Stimulated activated CD4-positive, alpha-beta T cell treated with anti-CD3 and anti-CD28 coated beads, Interleukin-2, amount 100 ng/mL, for 4 hours (primary cell): Measurements from ENCODE around the gene MED13L.

ENCODE experiments used
- DNase-seq: peaks from one replicate; pipeline ENCODE4 v3.0.0-alpha.2; 2020; ENCODE audit warnings: low read depth

The MED13L gene

DNA sequence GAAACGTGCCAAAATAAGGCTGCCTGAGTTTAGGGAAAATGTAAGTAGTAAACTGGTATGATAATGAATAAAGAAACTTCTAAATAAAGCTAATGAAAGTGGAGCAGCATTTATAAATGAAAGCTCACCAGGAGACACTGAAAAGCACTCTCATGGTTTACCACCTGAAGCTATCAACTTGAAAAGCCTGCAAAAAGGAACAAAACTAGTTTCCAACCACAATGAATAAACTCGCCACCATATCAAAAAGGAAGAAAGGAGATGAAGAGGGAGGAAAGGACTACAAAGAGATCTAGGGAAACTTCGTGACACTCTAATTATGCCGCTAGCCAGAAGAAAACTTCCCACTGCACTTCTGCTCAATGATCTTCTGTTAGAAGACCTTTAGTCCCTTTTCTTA lies 66.7 kb downstream of the MED13L start:
- DNase-seq: no peak

GRCh38 chr12:116210131-116210530 lies 67.4 kb downstream of the MED13L start:
- no peak for DNase-seq

- no peak for DNase-seq
These were observed 68.0 kb downstream of the MED13L start for GRCh38 chr12:116209503-116209902.

DNA sequence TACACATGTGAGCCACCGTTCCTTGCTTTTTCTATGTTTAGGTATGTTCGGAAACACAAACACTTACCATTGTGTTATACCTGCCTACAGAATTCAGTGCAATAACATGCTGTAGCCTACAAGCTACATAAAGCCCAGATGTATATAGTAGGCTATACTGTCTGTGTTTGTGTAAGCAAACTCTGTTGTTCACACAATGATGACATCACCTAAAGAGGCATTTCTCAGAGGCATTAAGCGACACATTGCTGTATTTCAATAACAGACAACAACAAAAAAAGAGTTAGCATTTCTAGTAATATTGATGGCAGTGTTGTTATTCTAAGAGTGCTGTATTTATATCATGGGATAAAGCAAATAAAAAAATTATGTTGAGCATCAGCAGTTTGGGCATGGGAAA lies 70.2 kb downstream of the MED13L start:
- DNase-seq: no peak

- no peak for DNase-seq
These were observed 70.7 kb downstream of the MED13L start for GRCh38 chr12:116206828-116207227.

DNA sequence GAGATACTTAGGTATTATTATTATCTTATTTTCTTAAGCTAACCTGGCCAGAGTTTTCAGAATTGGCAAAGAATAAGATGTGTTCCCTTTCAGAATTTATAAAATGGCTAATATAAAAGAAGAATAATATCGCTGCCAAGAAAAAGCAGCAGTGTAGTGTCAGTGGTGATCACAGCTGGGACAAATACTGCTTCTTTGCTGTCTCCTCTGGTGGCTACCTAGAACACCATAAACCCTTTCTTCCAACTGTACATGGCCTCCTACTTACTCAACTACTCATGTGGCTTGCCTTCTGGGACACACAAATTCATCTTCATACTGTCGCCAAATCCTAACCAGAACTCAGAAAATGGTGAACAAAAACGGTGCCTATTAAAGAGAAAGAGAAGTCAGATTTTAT lies 72.7 kb downstream of the MED13L start:
- DNase-seq: no peak

DNA sequence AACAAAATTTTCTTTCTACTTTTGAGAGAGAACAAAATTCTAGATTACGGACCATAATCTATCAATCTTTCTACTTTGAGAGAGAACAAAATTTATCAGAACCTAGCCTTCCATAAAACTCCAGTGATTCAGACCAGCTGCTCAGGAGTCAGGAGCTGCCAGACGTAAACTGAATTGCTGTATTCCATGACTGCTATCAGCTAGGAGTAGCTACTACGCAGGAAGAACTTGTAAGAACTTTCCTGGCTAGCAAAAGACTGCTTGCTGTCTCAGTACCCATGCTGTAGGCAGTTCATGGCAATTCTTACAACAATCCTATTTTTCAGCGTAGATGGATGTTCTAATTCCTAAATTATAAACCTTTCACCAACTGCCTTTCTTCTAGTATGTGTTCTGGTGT lies 73.3 kb downstream of the MED13L start:
- DNase-seq: no peak

- DNase-seq: no peak
These were observed 74.6 kb downstream of the MED13L start for GRCh38 chr12:116202940-116203339.

DNA sequence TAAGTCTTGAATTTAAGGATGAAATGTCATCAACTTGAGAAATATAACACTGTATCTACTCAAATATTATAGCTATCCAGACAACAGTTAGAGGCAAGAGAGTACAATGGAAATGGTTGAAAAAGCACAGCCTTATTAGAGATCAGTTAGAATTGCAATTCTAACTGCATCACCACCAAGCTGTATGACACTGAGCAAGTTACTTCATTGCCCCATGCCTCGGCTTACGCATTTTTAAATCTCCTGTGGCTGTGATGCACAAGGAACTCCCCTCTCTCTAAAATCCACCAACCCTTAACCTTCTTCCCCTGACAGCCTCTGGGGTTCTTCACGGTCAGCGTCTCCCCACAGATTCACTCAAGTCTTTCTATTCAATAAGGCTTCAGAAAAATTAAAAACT lies 75.1 kb downstream of the MED13L start:
- no peak for DNase-seq

DNA sequence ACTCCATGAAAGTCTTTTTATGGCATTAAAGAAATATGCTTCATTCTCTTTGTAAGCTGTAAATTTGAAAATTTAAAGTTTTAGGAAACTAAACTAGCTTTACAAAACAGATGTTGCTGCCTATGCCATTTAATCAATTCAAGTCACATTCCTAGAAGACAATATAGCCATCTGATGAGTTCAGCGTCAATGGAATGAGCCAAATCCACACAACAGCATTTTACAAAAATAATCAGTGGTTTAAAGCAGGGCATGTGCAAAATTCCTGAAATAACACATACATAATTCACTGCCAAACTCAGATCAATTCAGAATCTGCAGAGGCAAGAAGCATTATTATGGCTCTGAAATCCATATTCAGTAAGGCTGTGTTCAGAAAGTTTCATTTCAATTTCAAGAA lies 75.6 kb downstream of the MED13L start:
- DNase-seq: no peak

GRCh38 chr12:116201359-116201758 lies 76.1 kb downstream of the MED13L start:
- no peak for DNase-seq

GRCh38 chr12:116200812-116201211 lies 76.7 kb downstream of the MED13L start:
- DNase-seq: no peak

DNA sequence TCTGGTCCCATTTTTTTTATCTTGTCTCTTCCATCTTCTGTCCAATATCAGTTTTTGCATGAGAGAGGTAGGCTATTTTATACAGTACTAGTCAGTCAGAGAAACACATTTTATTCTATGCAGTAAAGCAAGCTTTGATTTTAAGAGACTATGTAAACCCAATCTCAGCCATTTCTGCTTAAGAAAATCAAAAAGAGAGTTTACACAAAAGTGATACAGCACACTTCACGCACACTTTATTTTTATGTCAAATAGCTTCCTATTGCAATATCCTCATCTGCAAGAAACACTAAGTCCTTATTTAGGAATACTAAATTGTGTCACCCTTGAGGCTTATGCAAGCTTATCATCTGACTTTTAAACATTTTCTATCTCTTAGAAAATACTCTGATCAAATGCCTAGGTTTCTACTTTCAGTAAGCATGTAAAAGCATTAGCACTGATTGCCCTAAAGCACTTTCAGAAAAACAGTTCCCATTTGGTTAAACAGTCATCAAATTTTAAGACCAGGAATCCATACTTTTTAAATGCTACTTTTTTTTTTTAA lies 78.3 kb downstream of the MED13L start:
- no peak for DNase-seq

GRCh38 chr12:116196752-116197718 lies 80.5 kb downstream of the MED13L start:
- DNase-seq: no peak

DNA sequence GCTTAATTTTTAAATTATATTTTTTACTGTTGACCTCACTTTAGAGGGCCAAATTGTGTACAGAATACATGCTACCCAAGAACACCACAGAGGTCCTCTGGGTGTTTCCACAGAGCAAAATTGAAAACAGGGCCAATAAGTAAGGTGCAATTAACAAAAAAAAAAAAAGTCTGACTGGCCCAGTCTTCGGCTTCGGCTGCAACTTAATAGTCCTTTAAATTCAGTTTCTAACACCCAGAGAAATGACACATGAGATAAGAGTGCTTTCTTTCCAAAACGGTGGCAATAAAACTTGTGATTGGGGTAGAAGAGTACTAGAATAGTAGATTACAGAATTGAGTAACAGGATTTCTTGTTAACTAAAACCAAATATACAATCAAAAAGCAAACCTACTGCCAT lies 81.3 kb downstream of the MED13L start:
- DNase-seq: no peak

- DNase-seq: peak; percentile 46
These were observed 82.5 kb downstream of the MED13L start for GRCh38 chr12:116194935-116195431.

DNA sequence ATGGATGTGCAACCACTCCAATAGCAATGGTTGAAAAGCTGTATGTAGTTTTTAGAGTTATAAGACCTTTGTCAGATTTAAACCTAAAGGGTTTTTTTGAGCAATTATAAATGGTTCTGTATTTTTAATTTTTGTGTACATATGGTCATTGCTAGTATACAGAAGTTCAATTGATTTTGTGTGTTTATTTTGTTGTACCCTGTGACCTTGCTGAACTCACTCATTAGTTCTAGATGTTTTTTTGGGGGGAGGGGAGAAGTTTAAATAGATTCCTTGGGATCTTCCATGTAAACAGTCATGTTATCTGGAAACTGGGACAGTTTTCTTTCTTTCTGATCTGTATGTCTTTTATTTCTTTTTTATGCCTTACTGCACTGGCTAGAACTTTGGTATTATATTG lies 87.8 kb downstream of the MED13L start:
- DNase-seq: no peak

DNA sequence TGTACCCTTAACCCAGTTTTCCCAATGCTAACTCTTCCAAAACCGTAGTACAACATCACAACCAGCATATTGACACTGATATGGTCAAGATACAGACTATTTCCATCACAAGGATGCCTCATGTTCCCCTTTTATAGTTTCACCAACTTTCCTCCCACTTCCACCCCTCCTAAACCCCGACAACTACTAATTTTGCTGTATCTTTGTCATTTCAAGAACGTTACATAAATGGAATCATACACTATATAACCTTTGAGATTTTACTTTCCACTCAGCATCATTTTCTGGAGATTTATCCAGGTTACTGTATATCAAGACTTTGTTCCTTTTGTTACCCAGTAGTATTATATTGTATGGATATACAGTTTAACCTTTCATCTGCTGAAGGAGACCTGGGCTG lies 88.9 kb downstream of the MED13L start:
- DNase-seq: no peak

- no peak for DNase-seq
These were observed 90.4 kb downstream of the MED13L start for GRCh38 chr12:116187151-116187511.

DNA sequence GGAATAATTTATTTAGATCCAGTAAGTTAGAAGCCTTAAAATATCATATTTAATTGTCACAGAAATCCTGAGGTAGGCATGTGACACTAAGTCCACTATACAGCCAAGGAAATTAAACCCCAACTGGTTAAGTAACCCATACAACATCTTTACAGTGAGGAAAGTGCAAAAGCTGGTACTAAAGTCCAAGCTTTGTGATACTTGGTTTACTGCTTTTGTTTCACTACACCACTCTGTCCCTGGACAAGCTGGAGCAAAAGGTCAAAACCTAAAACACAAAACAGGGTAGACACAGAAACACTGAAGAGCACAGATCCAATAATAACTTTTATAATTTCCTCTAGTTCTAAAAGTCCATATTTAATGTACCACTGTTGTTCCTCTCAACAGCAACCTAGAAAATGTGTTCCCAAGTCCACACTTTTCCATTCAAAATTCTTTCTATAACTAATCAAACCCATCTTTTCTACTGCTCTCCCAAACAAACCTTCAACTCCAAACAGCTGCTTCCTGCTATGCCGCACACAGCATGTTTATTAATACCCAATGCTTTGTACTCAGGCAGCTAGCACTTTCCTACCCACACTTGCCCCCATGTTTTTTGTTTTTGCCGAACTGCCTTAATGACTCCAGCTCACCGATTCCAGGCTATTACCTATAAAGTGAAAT lies 90.9 kb downstream of the MED13L start:
- DNase-seq: no peak

GRCh38 chr12:116184763-116185162 lies 92.7 kb downstream of the MED13L start:
- DNase-seq: no peak

DNA sequence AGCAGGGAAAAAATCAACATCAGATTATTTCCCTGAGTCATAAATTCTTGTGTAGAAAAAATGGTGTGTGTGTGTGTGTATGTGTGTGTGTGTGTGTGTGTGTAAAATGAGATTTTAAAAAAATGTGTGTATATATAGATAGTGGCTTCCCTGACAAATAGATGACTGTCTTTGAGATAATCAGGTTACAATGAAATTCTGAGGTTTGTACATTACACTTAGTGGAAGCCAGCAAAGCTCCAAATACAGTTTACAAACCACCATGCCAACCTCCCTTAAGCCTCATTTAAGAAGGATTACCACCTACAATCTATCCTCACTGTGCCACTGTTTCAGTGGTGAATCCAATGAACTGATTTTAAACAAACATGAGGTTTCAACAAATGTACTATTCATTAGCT lies 93.8 kb downstream of the MED13L start:
- no peak for DNase-seq
